ENCODE data around the gene MYCBP2. TPM values are rescaled to one million over a fixed set of nuclear protein-coding genes. Genes with fewer than 3 reads are reported as not detected.
A peak's percentile ranks its signal among the peaks of the same experiment; 100 is the strongest.

The MYCBP2 gene
- total and polyA plus RNA-seq, 4 experiments from 2014 or later: 13.3 to 197 (median 118) TPM

GRCh38 chr13:77029436-77029835, 297.5 kb downstream of the MYCBP2 start:
- H3K4me3 ChIP-seq (ENCODE audit: low read length in 2 of 2): no peak overlapping the region
- intact Hi-C loops (cut with micrococcal nuclease): loop anchor here (10.0 kb wide), 1 partner anchor 1395 kb away; the partner anchor contains the start of gene LMO7
- peaks cover 0 to 17% of the 10 kb centered on the region in 2 donors for H3K36me3 Mint-ChIP-seq
- H3K9me3 Mint-ChIP-seq: no peaks in the 10 kb centered on the region
- H3K4me1 ChIP-seq (ENCODE audit: insufficient read depth, low read length): peaks cover 24% of the 10 kb centered on the region
- H3K27ac ChIP-seq (ENCODE audit: low read depth, low read length): no peak overlapping the region
- no peaks in the 10 kb centered on the region for H3K36me3 ChIP-seq (ENCODE audit: insufficient read depth, low read length)
- POLR2A ChIA-PET (ENCODE audit: partially characterized antibody): no interaction called here
- peak overlapping the region in 1 of 7 donors; percentile 80 for H3K27ac Mint-ChIP-seq
- H3K4me3 Mint-ChIP-seq: peak overlapping the region in 1 of 8 donors; percentile 53
- CTCF ChIA-PET (ENCODE audit: partially characterized antibody): no interaction called here
- DNase-seq: no peak
- H3K4me1 Mint-ChIP-seq: peaks cover 12 to 38% (median 23%) of the 10 kb centered on the region in 4 donors
- no peaks in the 10 kb centered on the region for H3K27me3 ChIP-seq (ENCODE audit: insufficient read depth, low read length)
- no peaks in the 10 kb centered on the region for H3K9me3 ChIP-seq (ENCODE audit: control insufficient read depth in 1 of 2, low read length in 2 of 2)
- H3K27me3 Mint-ChIP-seq: no peaks in the 10 kb centered on the region

GRCh38 chr13:77028202-77028601, 298.7 kb downstream of the MYCBP2 start:
- H3K27ac ChIP-seq (ENCODE audit: low read depth, low read length): no peak overlapping the region
- no peaks in the 10 kb centered on the region for H3K9me3 Mint-ChIP-seq
- no peaks in the 10 kb centered on the region for H3K27me3 ChIP-seq (ENCODE audit: insufficient read depth, low read length)
- intact Hi-C loops (cut with micrococcal nuclease): loop anchor here (10.0 kb wide), 1 partner anchor 1393 kb away; the partner anchor contains the start of gene LMO7
- H3K4me1 ChIP-seq (ENCODE audit: insufficient read depth, low read length): peaks cover 36% of the 10 kb centered on the region
- ChIA-PET POLR2A (ENCODE audit: partially characterized antibody) (interaction anchor here (2.1 to 5.0 kb wide), 8 partner anchors 11 to 300 kb away, joined by 5 to 204 read pairs (median 32); partner anchors contain the start of genes CLN5 and MYCBP2), CTCF (ENCODE audit: partially characterized antibody) (interaction anchor here (1.0 to 4.0 kb wide), 2 partner anchors 36 to 48 kb away, joined by 4 to 23 read pairs; partner anchors contain the start of gene CLN5)
- H3K27ac Mint-ChIP-seq: peak overlapping the region in 3 of 7 donors; percentile 68 to 95 (median 80)
- peak overlapping the region; percentile 69 to 100 (median 96) for H3K4me3 Mint-ChIP-seq
- no peak overlapping the region for H3K4me3 ChIP-seq (ENCODE audit: low read length in 2 of 2)
- H3K27me3 Mint-ChIP-seq: no peaks in the 10 kb centered on the region
- no peaks in the 10 kb centered on the region for H3K9me3 ChIP-seq (ENCODE audit: control insufficient read depth in 1 of 2, low read length in 2 of 2)
- DNase-seq: no peak
- H3K4me1 Mint-ChIP-seq: peaks cover 20 to 50% (median 34%) of the 10 kb centered on the region in 4 donors
- peaks cover 0 to 24% of the 10 kb centered on the region in 2 donors for H3K36me3 Mint-ChIP-seq
- no peaks in the 10 kb centered on the region for H3K36me3 ChIP-seq (ENCODE audit: insufficient read depth, low read length)

GRCh38 chr13:77026861-77027621, 299.9 kb downstream of the MYCBP2 start, which contains the start of gene FBXL3:
Gene FBXL3 (minus strand): TSS chr13:77027159. CDS start chr13:77021860, 5,299 bp downstream.
- Histone ChIP-seq H3K4me1 (ENCODE audit: insufficient read depth, low read length) (peaks cover 48% of the 10 kb centered on the region), H3K36me3 (ENCODE audit: insufficient read depth, low read length) (no peaks in the 10 kb centered on the region), H3K4me3 (ENCODE audit: low read length in 2 of 2) (peak within 1 kb of the TSS; percentile 66 to 86), H3K9me3 (ENCODE audit: control insufficient read depth in 1 of 2, low read length in 2 of 2) (no peaks in the 10 kb centered on the region), H3K27ac (ENCODE audit: low read depth, low read length) (peak within 1 kb of the TSS; percentile 94), H3K27me3 (ENCODE audit: insufficient read depth, low read length) (no peaks in the 10 kb centered on the region)
- intact Hi-C loops (cut with micrococcal nuclease): loop anchor here (1.0 to 10.0 kb wide), 4 partner anchors 35 to 1392 kb away; partner anchors contain the start of genes CLN5 and LMO7
- Mint-ChIP-seq H3K9me3 (no peaks in the 10 kb centered on the region), H3K4me1 (peaks cover 29 to 62% (median 46%) of the 10 kb centered on the region in 4 donors), H3K27me3 (no peaks in the 10 kb centered on the region), H3K4me3 (peak within 1 kb of the TSS; percentile 96 to 100 (median 99)), H3K36me3 (peaks cover 0 to 34% of the 10 kb centered on the region in 2 donors), H3K27ac (peak within 1 kb of the TSS; percentile 80 to 99 (median 97))
- CTCF ChIA-PET (ENCODE audit: partially characterized antibody): interaction anchor here (0.7 to 4.0 kb wide), 7 partner anchors 10 to 47 kb away, joined by 3 to 23 read pairs (median 6); partner anchors contain the start of gene CLN5
- DNase-seq: peak; percentile 83 to 87 (median 87)
- POLR2A ChIA-PET (ENCODE audit: partially characterized antibody): interaction anchor here (0.9 to 5.0 kb wide), 25 partner anchors 10 to 1701 kb away, joined by 3 to 204 read pairs (median 6); partner anchors contain the start of genes CLN5, KCTD12, MYCBP2 and SLAIN1

- Mint-ChIP-seq H3K4me1 (peaks cover 34 to 69% (median 51%) of the 10 kb centered on the region in 4 donors), H3K36me3 (peaks cover 4 to 41% of the 10 kb centered on the region in 2 donors)
- H3K4me3 ChIP-seq (ENCODE audit: low read length in 2 of 2): peak overlapping the region; percentile 63 to 86
Observed at GRCh38 chr13:77026255-77026860, 300.5 kb downstream of the MYCBP2 start.

GRCh38 chr13:77022341-77022740, 304.6 kb downstream of the MYCBP2 start:
- Histone ChIP-seq H3K4me1 (ENCODE audit: insufficient read depth, low read length) (peaks cover 75% of the 10 kb centered on the region), H3K27ac (ENCODE audit: low read depth, low read length) (no peak overlapping the region), H3K9me3 (ENCODE audit: control insufficient read depth in 1 of 2, low read length in 2 of 2) (no peaks in the 10 kb centered on the region), H3K36me3 (ENCODE audit: insufficient read depth, low read length) (peaks cover 15% of the 10 kb centered on the region), H3K4me3 (ENCODE audit: low read length in 2 of 2) (no peak overlapping the region), H3K27me3 (ENCODE audit: insufficient read depth, low read length) (no peaks in the 10 kb centered on the region)
- DNase-seq: no peak
- Mint-ChIP-seq H3K9me3 (no peaks in the 10 kb centered on the region), H3K4me1 (peaks cover 41 to 82% (median 62%) of the 10 kb centered on the region in 4 donors), H3K27ac (peak overlapping the region in 5 of 7 donors; percentile 10 to 80 (median 41)), H3K36me3 (peaks cover 14 to 68% of the 10 kb centered on the region in 2 donors), H3K4me3 (peak overlapping the region in 6 of 8 donors; percentile 25 to 84 (median 70)), H3K27me3 (no peaks in the 10 kb centered on the region)
- ChIA-PET POLR2A (ENCODE audit: partially characterized antibody) (no interaction called here), CTCF (ENCODE audit: partially characterized antibody) (no interaction called here)
- intact Hi-C loops (cut with micrococcal nuclease): loop anchor here (10.0 kb wide), 1 partner anchor 1388 kb away; the partner anchor contains the start of gene LMO7

More at GRCh38 chr13:77026255-77026860, 300.5 kb downstream of the MYCBP2 start:
- Histone ChIP-seq H3K27me3 (ENCODE audit: insufficient read depth, low read length) (no peaks in the 10 kb centered on the region), H3K4me1 (ENCODE audit: insufficient read depth, low read length) (peaks cover 54% of the 10 kb centered on the region), H3K36me3 (ENCODE audit: insufficient read depth, low read length) (peaks cover 5% of the 10 kb centered on the region), H3K9me3 (ENCODE audit: control insufficient read depth in 1 of 2, low read length in 2 of 2) (no peaks in the 10 kb centered on the region), H3K27ac (ENCODE audit: low read depth, low read length) (peak overlapping the region; percentile 94)
- no peaks in the 10 kb centered on the region for H3K27me3 Mint-ChIP-seq
- H3K4me3 Mint-ChIP-seq: peak overlapping the region; percentile 95 to 100 (median 96)
- H3K9me3 Mint-ChIP-seq: no peaks in the 10 kb centered on the region
- peak overlapping the region; percentile 80 to 97 (median 95) for H3K27ac Mint-ChIP-seq
- intact Hi-C loops (cut with micrococcal nuclease): loop anchor here (10.0 kb wide), 1 partner anchor 1392 kb away; the partner anchor contains the start of gene LMO7
- CTCF ChIA-PET (ENCODE audit: partially characterized antibody): interaction anchor here (0.7 to 4.0 kb wide), 6 partner anchors 10 to 46 kb away, joined by 3 to 23 read pairs (median 8); partner anchors contain the start of gene CLN5
- POLR2A ChIA-PET (ENCODE audit: partially characterized antibody): interaction anchor here (0.5 to 5.0 kb wide), 29 partner anchors 9 to 1260 kb away, joined by 3 to 204 read pairs (median 6); partner anchors contain the start of genes CLN5, KCTD12, MYCBP2 and SLAIN1
- peak; percentile 80 to 87 (median 82) for DNase-seq

- Mint-ChIP-seq H3K36me3 (peaks cover 28 to 73% of the 10 kb centered on the region in 2 donors), H3K4me1 (peaks cover 47 to 79% (median 68%) of the 10 kb centered on the region in 4 donors), H3K9me3 (no peaks in the 10 kb centered on the region), H3K27ac (peak overlapping the region in 1 of 7 donors; percentile 49), H3K4me3 (peak overlapping the region in 2 of 8 donors; percentile 46 to 52), H3K27me3 (no peaks in the 10 kb centered on the region)
- peaks cover 29% of the 10 kb centered on the region for H3K36me3 ChIP-seq (ENCODE audit: insufficient read depth, low read length)
- ChIA-PET CTCF (ENCODE audit: partially characterized antibody) (interaction anchor here (2.0 kb wide), 1 partner anchor 18 kb away, joined by 5 read pairs; no protein-coding TSS in a partner anchor), POLR2A (ENCODE audit: partially characterized antibody) (interaction anchor here (1.2 kb wide), 1 partner anchor 18 kb away, joined by 3 read pairs; no protein-coding TSS in a partner anchor)
- H3K9me3 ChIP-seq (ENCODE audit: control insufficient read depth in 1 of 2, low read length in 2 of 2): no peaks in the 10 kb centered on the region
- no peak overlapping the region for H3K27ac ChIP-seq (ENCODE audit: low read depth, low read length)
- H3K4me3 ChIP-seq (ENCODE audit: low read length in 2 of 2): no peak overlapping the region
- H3K4me1 ChIP-seq (ENCODE audit: insufficient read depth, low read length): peaks cover 86% of the 10 kb centered on the region
- DNase-seq: no peak
- intact Hi-C loops (cut with micrococcal nuclease): loop anchor here (10.0 kb wide), 1 partner anchor 1385 kb away; the partner anchor contains the start of gene LMO7
- no peaks in the 10 kb centered on the region for H3K27me3 ChIP-seq (ENCODE audit: insufficient read depth, low read length)
Observed at GRCh38 chr13:77019756-77020155, 307.1 kb downstream of the MYCBP2 start.
